ENCODE measurements around the gene EHD4.
A peak's percentile ranks its signal among the peaks of the same experiment; 100 is the strongest.

The EHD4 gene

DNA sequence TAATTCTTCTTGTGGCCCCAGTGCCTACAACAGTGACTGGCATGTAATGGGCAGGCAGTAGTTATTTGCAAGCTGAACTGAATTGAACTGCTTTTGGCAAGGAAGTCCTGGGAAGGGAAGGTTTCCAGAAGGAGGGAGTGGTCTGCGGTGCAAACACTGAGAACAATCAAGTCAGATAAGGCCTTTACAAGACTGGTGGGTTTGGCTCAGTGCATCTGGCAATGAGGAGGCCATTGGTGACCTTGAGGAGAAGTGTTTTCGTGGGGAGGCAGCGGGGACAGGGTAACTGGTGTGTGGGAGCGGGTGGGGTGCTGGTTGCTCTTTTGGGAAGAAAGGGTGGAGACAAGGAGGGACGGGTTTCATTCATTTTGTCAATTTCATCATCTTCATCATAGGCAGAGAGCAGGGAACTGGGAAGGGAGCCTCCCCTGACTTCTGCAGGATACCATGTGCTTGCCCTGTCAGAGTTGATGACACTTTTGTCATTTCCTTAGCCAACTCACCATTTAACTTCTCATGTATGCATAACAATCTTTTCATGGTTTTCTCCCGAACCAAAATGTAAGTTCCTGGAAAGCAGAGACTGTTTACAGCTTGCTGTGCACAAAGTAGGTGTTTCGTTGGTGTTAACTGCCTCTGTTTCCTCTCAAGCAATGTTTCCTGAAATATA is 8.4 kb upstream of the EHD4 start:
- DNase-seq (ENCODE audit: low read depth in 2 of 2), result no peak

DNA sequence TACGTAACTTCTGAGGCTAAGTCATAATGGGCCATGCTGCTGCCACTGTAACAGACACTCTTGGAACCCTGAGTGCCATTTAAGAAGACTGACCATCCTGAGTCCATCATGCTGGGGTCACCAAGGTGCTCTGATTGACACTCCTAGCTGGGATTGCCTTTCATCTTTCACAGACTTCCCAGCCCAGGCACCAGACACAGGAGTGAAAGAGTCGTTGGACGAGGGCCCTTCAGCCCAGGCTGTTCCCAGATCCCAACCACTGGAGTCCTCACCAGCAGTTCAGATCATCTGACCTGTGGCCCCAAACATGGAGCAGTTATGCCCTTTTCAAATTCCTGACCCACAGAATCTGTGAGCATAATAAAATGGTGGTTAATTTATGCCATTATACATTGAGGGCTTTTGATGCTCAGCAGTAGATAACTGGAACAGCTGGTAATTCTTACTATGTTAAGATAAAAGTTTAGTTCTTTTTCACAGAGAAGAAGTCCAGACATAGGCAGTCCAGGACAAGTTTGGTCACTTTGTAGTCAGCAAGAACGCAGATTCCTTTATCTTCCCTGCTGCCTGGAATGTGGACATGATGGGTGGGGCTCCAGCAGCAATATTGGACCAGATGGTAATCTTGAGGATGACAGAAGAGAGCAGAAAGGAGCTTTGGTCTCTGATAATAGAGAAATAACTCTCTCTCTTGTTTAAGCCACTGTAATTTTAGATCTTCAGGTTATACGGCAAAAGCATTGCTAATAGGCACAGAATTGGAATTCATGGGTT is 7.3 kb upstream of the EHD4 start:
- no peak for DNase-seq (ENCODE audit: low read depth in 2 of 2)

DNA sequence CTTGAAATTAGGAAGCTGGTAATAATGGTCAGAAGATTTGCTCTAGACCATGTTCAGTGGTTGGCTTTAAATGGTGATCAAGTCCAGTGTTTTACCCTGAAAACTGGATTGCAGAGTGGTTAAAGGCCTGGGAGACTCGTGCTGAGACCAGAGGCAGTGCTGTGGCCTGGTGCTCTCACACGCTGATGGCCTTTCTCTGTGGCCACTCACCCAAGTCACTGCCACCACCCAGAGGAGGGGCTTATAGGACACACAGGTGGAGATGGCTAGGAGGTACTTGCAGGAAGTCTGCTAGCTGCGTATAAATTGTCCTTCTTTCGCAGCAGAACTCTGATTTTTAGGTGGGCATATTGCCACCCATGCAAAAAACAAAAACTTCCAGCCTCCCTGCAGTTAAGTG is 6.2 kb upstream of the EHD4 start:
- no peak for DNase-seq (ENCODE audit: low read depth in 2 of 2)

DNA sequence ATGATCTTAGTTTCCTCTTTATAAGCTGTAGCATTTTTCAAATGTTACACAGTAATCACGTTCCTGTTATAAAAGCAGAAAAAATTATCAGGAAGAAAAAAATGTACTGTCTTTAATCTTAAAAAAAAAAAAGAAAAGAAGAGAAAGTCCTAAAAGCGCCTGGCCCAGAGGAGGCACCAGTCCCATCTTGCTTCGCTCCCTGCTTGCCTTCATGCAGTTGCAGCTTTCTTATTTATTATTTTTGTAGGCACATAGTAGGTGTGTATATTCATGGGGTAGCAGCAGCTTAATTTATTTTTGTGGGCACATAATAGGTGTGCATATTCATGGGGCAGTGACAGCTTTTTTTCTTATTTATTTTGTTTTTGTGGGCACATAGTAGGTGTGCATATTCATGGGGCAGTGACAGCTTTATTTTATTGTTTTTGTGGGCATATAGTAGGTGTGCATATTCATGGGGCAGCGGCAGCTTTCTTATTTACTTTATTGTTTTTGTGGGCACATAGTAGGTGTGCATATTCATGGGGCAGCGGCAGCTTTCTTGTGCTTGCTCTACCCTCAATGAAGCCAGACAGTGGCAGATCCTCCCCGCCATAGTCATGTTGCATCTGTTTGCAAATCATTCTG is 5.5 kb upstream of the EHD4 start:
- DNase-seq (ENCODE audit: low read depth in 2 of 2), result no peak

DNA sequence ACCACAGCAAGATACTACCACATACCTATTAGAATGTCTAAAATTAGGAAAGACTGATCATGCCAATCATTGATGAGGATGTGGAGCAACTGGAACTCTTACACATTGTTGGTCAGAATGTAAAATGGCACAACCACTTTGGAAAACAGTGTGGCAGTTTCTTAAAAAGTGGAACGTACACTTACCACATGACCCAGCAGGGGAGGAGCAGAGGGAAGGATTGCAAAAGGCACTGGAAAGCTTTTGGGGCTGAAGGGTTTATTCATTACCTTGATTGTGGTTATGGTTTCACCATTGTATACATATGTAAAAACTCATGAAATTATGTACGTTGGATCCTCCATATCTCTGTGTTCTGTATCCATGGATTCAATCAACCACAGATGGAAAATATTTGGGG is 3.3 kb upstream of the EHD4 start:
- DNase-seq (ENCODE audit: low read depth in 2 of 2), result no peak

DNA sequence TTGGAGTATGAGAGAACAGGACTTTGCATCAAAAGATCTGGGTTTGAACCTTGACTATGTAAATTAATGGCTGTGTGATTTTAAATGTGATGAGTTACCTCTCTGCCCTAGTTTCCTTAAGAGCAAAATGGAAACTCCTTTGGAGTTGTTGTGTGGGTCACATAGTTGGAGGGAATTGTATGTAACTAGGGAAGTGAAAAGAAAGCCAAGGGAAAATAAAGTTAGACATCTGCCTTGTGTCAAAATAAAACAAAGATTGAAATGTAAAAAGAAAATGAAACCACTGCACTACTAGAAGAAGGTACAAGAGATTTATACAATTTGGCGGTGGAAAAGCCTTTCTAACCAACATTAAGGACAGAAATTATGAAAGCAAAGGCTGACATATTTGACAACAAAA is 1.7 kb upstream of the EHD4 start:
- DNase-seq (ENCODE audit: low read depth in 2 of 2), result no peak

DNA sequence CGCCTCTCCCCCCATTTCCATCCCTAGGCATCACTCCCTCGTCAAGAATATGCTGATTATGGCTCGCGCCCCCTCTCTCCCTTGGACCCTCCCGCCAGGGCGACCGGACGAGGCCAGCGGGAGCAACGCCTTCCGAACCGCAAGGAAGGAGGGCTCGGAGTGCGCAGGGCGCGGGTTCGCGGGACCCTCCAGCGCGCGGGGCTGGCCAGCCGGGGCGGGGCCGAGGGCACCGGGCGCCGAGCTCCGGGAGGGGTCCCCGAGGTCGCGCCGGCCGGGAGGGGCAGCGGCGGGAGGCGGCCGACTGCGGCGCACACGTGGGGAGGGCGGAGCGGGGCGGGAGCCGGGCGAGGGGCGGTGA is 483 bp downstream of the EHD4 start:
- DNase-seq (ENCODE audit: low read depth in 2 of 2), result no peak

DNA sequence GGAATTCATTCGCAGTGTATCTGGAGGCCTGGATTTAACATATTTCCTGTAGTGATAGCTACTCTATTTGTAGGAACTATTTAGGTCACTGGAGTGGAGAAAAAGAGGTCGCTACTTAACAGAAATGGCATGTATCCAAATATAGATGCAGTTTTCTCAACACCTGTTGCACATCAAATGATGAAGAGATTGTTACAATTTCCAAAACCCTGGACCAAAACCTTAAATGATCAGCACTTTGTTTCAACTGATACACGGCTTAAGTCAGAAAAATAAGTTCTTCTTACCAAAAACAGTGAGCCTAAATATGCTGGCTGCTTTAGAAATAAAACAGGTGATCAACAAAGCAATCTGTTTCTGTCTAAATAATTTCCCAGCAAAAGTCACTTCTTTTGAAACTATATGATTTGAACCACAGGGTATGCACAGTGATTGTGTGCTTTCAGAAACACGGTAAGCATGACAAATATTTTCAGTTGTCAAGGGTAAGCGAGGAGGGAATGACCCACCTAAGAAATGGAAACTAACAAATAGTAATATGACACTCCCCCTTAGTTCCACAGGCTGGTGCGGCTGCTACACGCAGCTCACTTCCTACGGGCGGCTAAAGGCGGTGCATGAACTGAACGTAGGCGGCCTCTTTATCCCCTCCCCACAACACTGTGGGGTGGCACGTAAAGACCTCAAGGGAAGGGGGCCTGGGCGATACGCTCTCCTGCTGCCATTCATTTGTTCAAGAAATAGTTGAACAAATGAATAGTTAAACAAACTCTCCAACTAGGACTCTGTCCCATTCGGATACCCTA is 1.1 kb downstream of the EHD4 start:
- DNase-seq (ENCODE audit: low read depth in 2 of 2), result peak; percentile 56 to 63

DNA sequence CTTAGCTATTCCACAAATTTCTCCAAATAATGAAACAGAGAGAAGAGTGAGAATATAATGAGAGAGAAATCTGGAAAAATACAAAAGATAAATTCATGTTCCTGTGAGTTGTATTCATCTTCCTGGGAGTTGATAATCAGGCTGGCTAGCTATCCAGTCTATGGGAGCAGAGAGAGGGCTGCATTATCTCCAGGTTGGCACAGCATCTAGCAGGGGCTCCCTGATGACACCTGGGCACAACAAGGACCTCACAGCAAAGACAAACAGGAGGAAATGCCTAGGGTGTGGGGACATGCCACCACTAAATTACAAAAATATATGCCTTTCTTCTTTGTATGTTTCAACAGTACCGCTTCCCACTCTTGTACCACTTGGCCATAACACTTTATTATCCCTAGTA is 1.9 kb downstream of the EHD4 start:
- DNase-seq (ENCODE audit: low read depth in 2 of 2), result no peak

DNA sequence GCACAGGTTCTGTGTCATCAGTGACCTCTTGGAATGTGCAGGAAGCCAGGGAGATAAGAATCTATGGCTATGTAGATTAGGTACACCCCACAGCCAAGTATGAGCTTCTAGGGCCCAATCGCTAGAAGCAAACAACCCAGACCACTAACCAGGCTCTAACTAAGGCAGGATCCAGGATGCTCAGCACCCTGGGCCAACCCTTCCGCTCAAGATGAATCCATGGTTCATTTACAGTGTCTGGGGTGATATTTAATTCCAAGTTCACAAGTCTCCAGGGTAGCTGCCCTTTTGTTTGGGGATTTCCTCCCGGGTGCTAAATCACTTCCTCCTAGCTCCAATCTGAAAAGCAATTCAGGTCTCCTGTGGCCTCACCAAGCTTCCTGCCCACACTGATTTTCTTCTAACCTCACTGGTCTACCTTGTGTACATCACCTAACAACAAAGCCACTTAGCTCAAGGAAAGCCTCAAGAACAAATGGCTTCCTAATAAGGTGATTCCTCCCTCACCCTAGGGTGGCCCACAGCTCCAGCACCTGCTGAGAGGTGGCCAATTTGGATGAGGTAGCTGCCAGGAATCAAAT is 2.4 kb downstream of the EHD4 start:
- no peak for DNase-seq (ENCODE audit: low read depth in 2 of 2)

DNA sequence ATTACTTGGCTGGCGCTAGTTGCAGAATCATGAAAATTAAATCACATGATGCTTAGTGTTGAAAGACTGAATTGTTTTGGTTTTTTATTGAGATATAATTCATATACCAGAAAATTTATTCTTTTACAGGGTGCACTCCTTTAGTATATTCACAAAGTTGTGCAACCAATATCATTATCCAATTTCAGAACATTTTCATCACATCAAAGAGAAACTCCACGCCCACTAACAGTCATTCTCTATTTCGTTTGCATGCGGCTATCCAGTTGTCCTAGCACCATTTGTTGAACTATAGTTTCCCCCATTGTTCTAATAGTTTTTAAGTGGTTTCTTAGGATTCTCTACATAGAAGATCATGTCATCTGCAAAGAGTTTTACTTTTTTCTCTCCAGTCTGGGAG is 3.7 kb downstream of the EHD4 start:
- DNase-seq (ENCODE audit: low read depth in 2 of 2), result no peak

DNA sequence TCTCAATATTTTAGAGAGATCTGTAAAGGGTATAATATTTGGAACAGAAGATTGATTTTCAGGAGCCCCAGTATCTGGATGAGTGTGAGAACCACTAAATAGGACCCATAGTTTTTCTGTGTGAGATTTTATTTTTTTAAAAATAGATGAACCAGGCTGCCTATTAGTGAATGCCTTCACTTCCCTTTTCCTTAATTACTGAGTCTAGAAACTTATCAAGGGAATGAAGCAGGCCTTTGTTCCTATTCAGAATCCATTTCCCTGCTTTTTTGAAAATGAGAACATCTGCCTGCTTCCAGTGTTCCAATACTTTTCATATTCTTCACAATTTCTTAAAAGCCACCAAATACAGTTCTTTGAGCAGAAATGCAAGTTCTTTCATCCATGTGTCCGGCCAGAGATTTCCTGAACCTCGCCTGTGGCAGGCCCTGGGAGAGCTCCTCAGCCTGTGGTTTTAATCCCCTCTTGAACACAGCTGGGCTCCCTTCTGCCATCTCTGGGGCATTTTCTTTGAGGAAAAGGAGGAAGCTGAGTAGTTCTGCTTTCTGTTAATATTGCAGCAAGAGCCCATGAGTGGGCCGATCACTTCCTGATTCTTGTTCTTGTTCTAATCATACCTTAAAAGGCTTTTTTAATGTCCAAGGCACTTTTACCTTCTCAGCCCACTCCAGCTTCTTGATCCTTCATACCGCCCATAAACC is 4.7 kb downstream of the EHD4 start:
- DNase-seq (ENCODE audit: low read depth in 2 of 2), result no peak

DNA sequence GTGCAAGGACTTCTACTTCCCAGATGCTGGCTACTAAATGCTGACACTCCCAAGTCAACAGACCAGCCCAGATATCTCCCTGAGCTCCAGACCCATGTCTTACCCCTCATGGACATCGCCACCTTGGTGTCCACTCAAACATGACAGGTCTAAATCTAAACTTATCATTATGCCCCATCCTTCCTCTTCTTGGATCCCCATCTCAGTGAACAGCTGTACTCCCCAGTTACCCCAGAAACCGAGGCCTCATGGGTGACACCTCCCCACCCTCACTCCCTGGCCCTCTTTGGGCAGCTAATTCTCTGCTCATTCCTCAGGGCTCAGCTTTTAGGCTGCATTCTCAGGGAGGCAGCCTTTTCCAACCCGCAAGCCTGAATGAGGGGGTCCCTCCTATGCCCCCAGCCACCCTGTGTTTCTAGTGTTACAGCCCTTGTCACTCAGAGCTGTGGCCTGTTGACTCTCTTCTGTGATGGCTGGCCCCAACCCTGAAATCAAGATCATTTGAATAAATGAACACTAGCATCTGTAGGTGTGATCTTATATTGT is 5.4 kb downstream of the EHD4 start:
- DNase-seq (ENCODE audit: low read depth in 2 of 2), result no peak

DNA sequence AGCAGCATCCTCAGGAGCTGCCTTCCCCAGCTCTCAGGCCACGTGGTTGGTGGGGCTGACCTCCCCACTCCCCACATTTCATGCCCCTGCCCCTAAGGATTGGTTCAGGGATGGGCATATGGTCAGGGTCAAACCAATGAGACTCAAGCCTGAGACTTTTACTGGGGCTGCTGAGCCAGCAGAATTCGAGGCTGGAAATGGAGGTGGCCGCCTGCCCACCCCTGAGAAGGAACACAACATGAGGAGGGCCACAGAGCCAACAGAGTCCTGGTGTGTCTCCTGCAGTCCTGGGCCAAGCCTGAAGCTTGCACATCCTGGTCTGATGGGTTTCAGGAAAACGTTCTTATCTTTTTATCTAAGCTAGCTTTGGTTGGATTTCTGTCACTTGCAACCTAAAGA is 5.9 kb downstream of the EHD4 start:
- DNase-seq (ENCODE audit: low read depth in 2 of 2), result no peak

DNA sequence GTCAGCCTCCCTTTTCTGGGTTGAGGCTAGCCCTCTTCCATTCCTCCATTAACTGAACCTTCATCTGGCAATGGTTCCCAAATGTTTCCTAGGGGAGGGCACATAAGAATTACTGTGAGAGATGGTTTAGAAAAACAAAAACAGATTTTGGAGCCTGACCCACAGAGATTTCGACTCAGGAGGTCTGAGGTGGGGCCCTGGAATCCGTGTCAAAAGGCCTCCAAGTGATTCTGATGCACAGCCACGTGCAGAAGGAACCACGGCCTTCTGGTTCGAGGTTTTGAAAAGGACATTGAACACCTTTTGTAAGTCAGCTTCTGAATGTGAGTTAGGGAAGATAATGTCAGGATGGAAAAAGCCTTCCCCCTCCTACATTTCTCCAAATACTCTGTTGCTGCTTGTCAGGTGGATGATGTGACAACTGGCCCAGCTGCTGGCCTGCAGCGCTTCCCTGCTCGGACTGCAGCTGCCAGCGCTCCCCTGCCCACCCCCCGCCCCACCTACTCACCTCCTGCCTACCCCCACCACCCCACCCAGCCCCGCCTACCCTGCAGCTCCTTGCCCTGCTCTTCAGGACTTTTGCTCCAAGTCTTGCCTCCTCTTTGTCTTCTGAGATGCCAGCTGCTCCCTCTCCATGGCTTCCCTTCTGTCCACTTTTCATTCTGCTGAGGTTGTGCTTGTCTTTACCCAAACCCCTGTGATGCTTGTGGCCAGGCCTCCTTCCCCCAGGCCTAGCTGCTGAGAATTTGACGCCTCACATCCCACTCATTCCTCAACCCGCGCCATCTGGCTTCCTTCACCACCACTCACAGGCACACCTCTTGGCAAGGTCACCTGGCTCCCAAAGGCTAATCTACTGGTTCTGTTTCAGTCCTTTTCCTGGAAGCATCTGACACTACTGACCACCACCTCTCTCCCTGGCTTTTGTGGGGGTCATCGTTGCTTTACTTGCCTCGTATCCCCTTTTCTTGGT is 6.6 kb downstream of the EHD4 start:
- no peak for DNase-seq (ENCODE audit: low read depth in 2 of 2)

DNA sequence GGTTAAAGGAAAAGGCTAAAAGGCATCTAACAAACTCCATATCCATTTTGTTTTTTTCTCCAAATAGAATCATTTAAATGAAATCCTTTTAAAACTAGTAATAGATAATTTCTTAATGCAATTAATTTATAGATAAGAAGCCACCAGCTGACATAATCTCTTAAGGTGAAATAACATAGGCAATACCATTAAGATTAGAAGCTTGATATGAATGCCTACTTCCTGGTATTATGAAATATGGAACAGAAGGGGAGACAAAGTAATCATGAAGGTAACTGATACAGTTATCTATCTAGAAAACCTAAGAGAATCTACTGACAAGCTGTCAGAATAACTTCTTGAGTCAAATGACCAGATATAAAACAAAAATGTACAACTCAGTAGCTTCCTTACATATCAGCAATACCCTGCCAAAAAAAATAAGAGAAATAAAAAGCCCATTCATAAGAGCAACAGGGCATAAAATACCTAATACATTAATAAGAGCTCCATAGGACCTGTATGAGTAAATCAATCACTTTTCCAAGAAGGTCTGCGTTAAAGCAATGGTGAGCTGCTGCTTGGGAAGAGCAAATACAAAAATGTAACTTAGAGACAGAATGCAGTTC is 10.7 kb downstream of the EHD4 start:
- DNase-seq (ENCODE audit: low read depth in 2 of 2), result no peak

DNA sequence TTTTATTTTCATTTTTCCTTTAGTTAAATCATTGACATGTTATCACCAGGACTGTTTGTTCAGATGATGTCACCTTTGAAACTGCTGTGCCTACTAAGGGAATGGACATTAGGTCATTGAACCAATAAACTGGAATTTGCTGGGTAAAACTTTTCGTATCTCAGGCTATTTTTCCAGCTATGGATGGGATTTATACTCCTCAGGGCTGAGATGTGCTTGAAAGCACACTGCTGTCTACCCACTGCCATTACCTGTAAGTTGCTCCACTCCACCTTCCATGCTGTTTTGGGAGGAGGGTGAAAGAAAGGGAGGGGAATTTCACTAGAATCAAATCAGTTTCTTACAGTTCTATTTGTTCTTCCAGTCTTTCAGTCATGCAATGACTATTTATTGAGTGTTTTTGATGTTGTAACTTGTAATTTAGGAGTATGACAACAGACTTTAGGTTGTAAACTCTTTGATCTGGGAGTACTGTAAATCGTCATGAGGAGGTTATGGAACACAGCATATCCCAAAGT is 11.3 kb downstream of the EHD4 start:
- no peak for DNase-seq (ENCODE audit: low read depth in 2 of 2)

DNA sequence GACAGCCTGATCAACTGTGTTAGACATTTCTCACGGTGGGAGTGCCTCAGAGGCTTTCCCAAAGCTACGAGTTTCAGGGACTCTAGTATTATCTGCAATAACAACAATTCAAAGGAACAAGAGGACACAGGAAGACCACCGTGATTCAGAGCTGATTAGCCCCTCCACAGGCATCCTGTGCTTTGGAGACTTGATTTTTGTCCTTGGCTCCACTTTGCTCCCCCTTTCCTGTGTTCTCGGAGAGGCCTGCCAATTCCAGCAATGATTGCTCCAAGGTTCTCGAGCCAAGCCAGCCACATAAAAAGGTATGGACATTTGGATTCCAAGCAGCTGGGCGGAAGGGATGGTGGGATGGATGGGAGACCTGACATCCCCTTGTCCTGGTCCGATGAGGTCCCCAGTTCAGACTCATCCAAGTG is 14.3 kb downstream of the EHD4 start:
- no peak for DNase-seq (ENCODE audit: low read depth in 2 of 2)

All from stimulated activated CD4-positive, alpha-beta T cell treated with anti-CD3 and anti-CD28 coated beads, Interleukin-12 subunit alpha, Interleukin-12 subunit beta, amount 100 ng/mL, for 24 hours (primary cell).